ENCODE measurements around the gene TMED4. TPM values are rescaled to one million over a fixed set of nuclear protein-coding genes. Genes with fewer than 3 reads are reported as not detected.

The TMED4 gene
- total and polyA plus RNA-seq, 2 of the 13 experiments (the other 11 are each of a cell fraction or from before 2014, with no cell fraction given): 81.4 to 109 TPM

DNA sequence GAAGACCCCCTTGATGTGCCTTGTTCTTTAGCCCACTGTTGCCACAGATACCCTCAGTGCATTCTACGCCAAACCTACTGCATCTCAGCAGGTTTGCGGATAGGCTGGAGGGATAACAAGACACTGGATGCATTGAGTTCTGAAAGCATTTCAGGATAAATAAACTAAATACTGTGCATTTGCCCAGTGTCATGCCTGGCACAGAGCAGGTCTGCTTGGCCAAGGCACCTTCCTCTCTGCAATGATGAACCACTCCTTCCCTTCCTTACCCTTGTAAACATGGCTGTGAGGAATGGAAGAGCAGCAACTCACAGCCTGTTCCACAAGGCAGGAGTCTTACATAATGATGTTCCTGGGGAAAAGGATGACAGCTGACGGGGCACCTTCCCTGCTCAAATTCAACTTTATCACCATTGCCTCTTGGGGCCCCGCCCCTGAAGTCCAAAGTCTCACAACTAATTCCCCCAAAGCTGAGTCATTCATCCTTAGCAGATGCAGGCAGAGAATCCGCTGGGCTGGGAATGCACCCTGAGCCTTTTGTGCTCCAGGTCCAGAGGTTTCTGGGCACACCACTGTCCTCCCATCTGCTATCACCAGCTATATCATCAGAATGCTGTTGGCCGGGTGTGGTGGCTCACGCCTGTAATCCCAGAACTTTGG, 19.9 kb downstream of the TMED4 start (continued):
- no peak for TF ChIP-seq NONO (IDR thresholded peaks at IDR 0.05)
- 0 out of 2 replicates have a peak, but pooled peaks have one; percentile 26 for TF ChIP-seq NONO (CRISPR knock-in tag; conservative IDR thresholded peaks at IDR 0.05)
- TF ChIP-seq ZNF879 (CRISPR knock-in tag; IDR thresholded peaks at IDR 0.05): no peak
- TF ChIP-seq KAT8 (CRISPR knock-in tag; IDR thresholded peaks at IDR 0.05): peak; percentile 70; the same call in 1 of the 2 replicates
- TF ChIP-seq ZFYVE20 (CRISPR knock-in tag; IDR thresholded peaks at IDR 0.05; ENCODE audit: borderline replicate concordance, low read depth): no peak
- no peak for TF ChIP-seq SMARCC2 (IDR thresholded peaks at IDR 0.05)
- TF ChIP-seq HOXA3 (CRISPR knock-in tag; IDR thresholded peaks at IDR 0.05): peak; percentile 14; the same call in 1 of the 2 replicates
- peak; percentile 66 for TF ChIP-seq JARID2 (CRISPR knock-in tag; IDR thresholded peaks at IDR 0.05; ENCODE audit: insufficient replicate concordance)
- no peak for TF ChIP-seq ZNF737 (CRISPR knock-in tag; IDR thresholded peaks at IDR 0.05; ENCODE audit: borderline replicate concordance)
- no peak for TF ChIP-seq ZNF569 (CRISPR knock-in tag; IDR thresholded peaks at IDR 0.05; ENCODE audit: borderline replicate concordance)
- no peak for TF ChIP-seq KLF9 (CRISPR knock-in tag; IDR thresholded peaks at IDR 0.05; ENCODE audit: low read depth)
- no peak for TF ChIP-seq KDM1A (CRISPR knock-in tag; IDR thresholded peaks at IDR 0.05)
- TF ChIP-seq, protein P1, sequence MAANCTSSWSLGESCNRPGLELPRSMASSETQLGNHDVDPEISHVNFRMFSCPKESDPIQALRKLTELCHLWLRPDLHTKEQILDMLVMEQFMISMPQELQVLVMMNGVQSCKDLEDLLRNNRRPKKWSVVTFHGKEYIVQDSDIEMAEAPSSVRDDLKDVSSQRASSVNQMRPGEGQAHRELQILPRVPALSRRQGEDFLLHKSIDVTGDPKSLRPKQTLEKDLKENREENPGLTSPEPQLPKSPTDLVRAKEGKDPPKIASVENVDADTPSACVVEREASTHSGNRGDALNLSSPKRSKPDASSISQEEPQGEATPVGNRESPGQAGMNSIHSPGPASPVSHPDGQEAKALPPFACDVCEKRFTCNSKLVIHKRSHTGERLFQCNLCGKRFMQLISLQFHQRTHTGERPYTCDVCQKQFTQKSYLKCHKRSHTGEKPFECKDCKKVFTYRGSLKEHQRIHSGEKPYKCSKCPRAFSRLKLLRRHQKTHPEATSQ (CRISPR knock-in tag; IDR thresholded peaks at IDR 0.05; ENCODE audit: borderline replicate concordance): 0 out of 2 replicates have a peak, but pooled peaks have one; percentile 20
- TF ChIP-seq GABPA (IDR thresholded peaks at IDR 0.05; ENCODE audit: low read depth, low read length): no peak
- TF ChIP-seq GABPA (CRISPR knock-in tag; IDR thresholded peaks at IDR 0.05; ENCODE audit: low read depth): peak; percentile 18; the same call in 1 of the 2 replicates
- no peak for TF ChIP-seq RFX3 (CRISPR knock-in tag; IDR thresholded peaks at IDR 0.05)
- TF ChIP-seq, protein P2, sequence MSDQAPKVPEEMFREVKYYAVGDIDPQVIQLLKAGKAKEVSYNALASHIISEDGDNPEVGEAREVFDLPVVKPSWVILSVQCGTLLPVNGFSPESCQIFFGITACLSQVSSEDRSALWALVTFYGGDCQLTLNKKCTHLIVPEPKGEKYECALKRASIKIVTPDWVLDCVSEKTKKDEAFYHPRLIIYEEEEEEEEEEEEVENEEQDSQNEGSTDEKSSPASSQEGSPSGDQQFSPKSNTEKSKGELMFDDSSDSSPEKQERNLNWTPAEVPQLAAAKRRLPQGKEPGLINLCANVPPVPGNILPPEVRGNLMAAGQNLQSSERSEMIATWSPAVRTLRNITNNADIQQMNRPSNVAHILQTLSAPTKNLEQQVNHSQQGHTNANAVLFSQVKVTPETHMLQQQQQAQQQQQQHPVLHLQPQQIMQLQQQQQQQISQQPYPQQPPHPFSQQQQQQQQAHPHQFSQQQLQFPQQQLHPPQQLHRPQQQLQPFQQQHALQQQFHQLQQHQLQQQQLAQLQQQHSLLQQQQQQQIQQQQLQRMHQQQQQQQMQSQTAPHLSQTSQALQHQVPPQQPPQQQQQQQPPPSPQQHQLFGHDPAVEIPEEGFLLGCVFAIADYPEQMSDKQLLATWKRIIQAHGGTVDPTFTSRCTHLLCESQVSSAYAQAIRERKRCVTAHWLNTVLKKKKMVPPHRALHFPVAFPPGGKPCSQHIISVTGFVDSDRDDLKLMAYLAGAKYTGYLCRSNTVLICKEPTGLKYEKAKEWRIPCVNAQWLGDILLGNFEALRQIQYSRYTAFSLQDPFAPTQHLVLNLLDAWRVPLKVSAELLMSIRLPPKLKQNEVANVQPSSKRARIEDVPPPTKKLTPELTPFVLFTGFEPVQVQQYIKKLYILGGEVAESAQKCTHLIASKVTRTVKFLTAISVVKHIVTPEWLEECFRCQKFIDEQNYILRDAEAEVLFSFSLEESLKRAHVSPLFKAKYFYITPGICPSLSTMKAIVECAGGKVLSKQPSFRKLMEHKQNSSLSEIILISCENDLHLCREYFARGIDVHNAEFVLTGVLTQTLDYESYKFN (CRISPR knock-in tag; conservative IDR thresholded peaks at IDR 0.05): peak; percentile 85
- TF ChIP-seq PHB2 (IDR thresholded peaks at IDR 0.05; ENCODE audit: partially characterized antibody): no peak
- TF ChIP-seq BHLHE40 (IDR thresholded peaks at IDR 0.05; ENCODE audit: low read length): no peak
- TF ChIP-seq, protein P3, sequence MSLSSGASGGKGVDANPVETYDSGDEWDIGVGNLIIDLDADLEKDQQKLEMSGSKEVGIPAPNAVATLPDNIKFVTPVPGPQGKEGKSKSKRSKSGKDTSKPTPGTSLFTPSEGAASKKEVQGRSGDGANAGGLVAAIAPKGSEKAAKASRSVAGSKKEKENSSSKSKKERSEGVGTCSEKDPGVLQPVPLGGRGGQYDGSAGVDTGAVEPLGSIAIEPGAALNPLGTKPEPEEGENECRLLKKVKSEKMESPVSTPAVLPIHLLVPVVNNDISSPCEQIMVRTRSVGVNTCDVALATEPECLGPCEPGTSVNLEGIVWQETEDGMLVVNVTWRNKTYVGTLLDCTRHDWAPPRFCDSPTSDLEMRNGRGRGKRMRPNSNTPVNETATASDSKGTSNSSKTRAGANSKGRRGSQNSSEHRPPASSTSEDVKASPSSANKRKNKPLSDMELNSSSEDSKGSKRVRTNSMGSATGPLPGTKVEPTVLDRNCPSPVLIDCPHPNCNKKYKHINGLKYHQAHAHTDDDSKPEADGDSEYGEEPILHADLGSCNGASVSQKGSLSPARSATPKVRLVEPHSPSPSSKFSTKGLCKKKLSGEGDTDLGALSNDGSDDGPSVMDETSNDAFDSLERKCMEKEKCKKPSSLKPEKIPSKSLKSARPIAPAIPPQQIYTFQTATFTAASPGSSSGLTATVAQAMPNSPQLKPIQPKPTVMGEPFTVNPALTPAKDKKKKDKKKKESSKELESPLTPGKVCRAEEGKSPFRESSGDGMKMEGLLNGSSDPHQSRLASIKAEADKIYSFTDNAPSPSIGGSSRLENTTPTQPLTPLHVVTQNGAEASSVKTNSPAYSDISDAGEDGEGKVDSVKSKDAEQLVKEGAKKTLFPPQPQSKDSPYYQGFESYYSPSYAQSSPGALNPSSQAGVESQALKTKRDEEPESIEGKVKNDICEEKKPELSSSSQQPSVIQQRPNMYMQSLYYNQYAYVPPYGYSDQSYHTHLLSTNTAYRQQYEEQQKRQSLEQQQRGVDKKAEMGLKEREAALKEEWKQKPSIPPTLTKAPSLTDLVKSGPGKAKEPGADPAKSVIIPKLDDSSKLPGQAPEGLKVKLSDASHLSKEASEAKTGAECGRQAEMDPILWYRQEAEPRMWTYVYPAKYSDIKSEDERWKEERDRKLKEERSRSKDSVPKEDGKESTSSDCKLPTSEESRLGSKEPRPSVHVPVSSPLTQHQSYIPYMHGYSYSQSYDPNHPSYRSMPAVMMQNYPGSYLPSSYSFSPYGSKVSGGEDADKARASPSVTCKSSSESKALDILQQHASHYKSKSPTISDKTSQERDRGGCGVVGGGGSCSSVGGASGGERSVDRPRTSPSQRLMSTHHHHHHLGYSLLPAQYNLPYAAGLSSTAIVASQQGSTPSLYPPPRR (CRISPR knock-in tag; IDR thresholded peaks at IDR 0.05; ENCODE audit: borderline replicate concordance): no peak
